Measurements from ENCODE around the gene SECTM1.

The SECTM1 gene

GRCh38 chr17:82371333-82372248 lies 38.0 kb upstream of the SECTM1 start, which contains the start of gene UTS2R:
UTS2R (plus strand) TSS chr17:82371765; CDS start chr17:82374325, 2,560 bp downstream.
- peak within 1 kb of the TSS; percentile 47 for H3K4me3 ChIP-seq (ENCODE audit: low read length)
- no peak for TF ChIP-seq CTCF (conservative IDR thresholded peaks at IDR 0.05; ENCODE audit: low read length)
- DNase-seq (ENCODE audit: low read depth): no peak

- H3K4me3 ChIP-seq (ENCODE audit: low read length): peak overlapping the region; percentile 47
- DNase-seq (ENCODE audit: low read depth): no peak
Observed at GRCh38 chr17:82370471-82371332, 37.1 kb upstream of the SECTM1 start.

GRCh38 chr17:82369211-82369610 lies 35.6 kb upstream of the SECTM1 start:
- no peak overlapping the region for H3K4me3 ChIP-seq (ENCODE audit: low read length)
- no peak for TF ChIP-seq CTCF (conservative IDR thresholded peaks at IDR 0.05; ENCODE audit: low read length)
- DNase-seq (ENCODE audit: low read depth): no peak

More at GRCh38 chr17:82370471-82371332, 37.1 kb upstream of the SECTM1 start:
- no peak for TF ChIP-seq CTCF (conservative IDR thresholded peaks at IDR 0.05; ENCODE audit: low read length)

GRCh38 chr17:82367724-82368524 lies 34.4 kb upstream of the SECTM1 start:
- TF ChIP-seq CTCF (conservative IDR thresholded peaks at IDR 0.05; ENCODE audit: low read length): no peak
- H3K4me3 ChIP-seq (ENCODE audit: low read length): no peak overlapping the region
- no peak for DNase-seq (ENCODE audit: low read depth)

GRCh38 chr17:82366749-82367148 lies 33.2 kb upstream of the SECTM1 start:
- H3K4me3 ChIP-seq (ENCODE audit: low read length): no peak overlapping the region
- DNase-seq (ENCODE audit: low read depth): no peak

More at GRCh38 chr17:82366749-82367148, 33.2 kb upstream of the SECTM1 start:
- TF ChIP-seq CTCF (conservative IDR thresholded peaks at IDR 0.05; ENCODE audit: low read length): no peak
